ENCODE measurements around the gene FBXW2.
A peak's percentile ranks its signal among the peaks of the same experiment; 100 is the strongest.
"Not testable (repeated sequence)": the region's sequence is repeated elsewhere in the genome, so short reads cannot be mapped to it uniquely, and the experiment has no call there.

The FBXW2 gene

GRCh38 chr9:120792898-120793765 is at the start of gene FBXW2:
Gene FBXW2 (minus strand): TSS chr9:120793416. CDS start chr9:120788258, 5,158 bp downstream.
- peak; percentile 87 for DNase-seq

DNA sequence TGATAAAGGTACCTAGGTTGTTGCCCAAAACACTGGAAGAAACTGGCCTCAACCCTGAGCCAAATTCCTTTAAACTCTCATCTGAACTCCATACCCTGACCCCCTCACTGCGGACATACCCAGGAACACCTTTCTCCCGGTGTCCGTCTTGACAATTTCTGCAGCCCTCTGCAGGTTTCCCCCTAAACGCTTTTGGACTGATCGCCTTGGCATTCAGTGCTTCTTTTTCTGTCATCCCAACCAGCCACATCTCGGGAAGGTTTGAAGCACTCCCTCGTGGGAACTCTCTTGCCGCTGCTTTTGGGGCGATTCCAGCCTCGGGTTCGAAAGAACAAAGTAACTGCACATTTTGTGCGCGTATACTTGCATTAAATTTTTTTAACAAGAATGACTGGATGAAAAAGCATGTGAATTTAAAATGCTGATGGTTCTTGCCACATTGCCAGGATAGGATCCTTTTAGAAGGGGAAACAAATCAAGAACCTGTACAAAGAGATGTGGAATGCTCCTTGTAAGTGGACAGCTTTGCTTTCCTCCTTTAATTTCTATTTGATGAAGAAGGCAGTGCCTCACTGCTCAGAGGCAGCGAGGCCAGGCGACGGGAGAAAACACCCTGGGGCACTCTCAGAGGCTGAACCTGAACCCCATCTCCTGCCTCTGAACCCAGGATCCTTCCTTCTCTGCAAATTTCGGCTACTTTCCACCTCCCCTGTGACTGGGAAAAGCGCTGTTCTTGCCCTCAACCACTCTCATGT is 48.9 kb upstream of the FBXW2 start:
- no peak for DNase-seq

DNA sequence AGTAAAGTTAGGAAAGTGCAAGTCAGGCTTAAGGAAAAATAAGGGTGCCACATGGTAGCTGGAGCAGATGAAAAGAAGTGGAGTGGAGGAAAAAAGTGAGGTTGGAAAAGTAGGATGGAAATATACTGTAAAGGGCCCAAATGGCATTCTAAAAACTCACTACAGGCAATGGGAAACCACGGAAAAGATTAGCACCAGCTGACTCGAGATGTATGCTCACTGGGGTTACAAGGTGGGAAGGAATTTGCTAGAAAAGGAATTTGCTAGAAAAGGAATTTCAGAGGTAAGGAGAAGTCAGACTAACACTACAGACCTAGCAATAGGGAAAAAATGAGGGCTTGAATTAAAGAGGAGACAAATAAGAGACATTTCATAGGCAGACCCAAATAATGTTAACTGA is 45.9 kb upstream of the FBXW2 start:
- DNase-seq = no peak

- DNase-seq = no peak
These were observed 44.7 kb upstream of the FBXW2 start for GRCh38 chr9:120837921-120838320.

- DNase-seq = no peak
These were observed 40.1 kb upstream of the FBXW2 start for GRCh38 chr9:120833325-120833724.

DNA sequence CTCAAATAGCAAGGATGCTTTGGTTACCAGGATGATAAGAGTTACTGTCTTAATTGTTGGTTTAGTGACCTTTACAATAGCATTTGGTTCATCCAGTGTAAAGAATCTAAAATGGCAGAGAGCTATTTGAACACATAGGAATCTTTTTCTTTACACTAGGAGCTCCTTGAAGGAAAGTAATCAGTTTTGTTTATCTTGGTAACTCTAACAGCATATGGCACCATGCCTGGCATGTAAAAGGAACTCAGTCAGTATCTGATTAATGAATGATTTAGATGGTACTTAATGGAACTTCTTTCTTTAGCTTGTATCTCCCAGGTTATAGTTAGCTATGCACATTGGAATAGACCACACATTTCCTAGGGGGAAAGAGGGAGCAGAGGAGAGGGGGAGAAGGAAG is 39.6 kb upstream of the FBXW2 start:
- DNase-seq = no peak

DNA sequence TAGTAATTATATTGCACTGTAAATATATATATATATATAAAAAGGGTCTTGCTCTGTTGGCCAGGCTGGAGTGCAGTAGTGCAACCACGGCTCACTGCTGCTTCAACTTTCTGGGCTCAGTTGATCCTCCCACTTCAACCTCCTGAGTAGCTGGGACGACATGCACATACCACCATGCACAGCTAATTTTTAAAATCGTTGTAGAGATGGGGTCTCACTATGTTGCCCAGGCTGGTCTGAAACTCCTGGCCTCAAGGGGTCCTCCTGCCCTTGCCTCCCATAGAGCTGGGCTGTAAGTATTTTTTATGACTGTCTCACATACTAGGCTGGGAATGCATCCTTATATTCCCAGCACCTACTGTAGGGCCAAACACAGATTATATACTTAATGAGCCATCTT is 37.6 kb upstream of the FBXW2 start:
- DNase-seq = no peak

- DNase-seq = no peak
These were observed 36.9 kb upstream of the FBXW2 start for GRCh38 chr9:120830151-120830550.

GRCh38 chr9:120829650-120830049 is 36.4 kb upstream of the FBXW2 start:
- DNase-seq = no peak

GRCh38 chr9:120820095-120820494 is 26.9 kb upstream of the FBXW2 start:
- DNase-seq = no peak

GRCh38 chr9:120818595-120818994 is 25.4 kb upstream of the FBXW2 start:
- DNase-seq = no peak

GRCh38 chr9:120815075-120815474 is 21.9 kb upstream of the FBXW2 start:
- DNase-seq = no peak

GRCh38 chr9:120808931-120809330 is 15.7 kb upstream of the FBXW2 start:
- no peak for DNase-seq

- no peak for DNase-seq
These were observed 14.6 kb upstream of the FBXW2 start for GRCh38 chr9:120807607-120808379.

- not testable (repeated sequence) for DNase-seq
These were observed 11.7 kb upstream of the FBXW2 start for GRCh38 chr9:120804784-120805363.

DNA sequence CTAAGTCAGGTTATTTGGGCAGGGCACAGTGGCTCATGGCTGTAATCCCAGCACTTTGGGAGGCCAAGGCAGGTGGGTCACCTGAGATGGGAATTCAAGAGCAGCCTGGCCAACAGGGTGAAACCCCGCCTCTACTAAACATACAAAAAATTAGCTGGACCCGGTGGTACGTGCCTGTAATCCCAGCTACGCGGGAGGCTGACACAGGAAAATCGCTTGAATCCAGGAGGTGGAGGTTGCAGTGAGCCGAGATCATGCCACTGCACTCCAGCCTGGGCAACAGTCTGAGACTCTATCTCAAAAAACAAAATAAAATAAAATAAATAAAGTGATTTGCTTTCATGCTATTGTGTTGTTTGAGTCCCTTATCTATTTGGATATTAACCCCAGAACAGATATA is 8.2 kb upstream of the FBXW2 start:
- no peak for DNase-seq

GRCh38 chr9:120791161-120791560 is 2.1 kb downstream of the FBXW2 start:
- no peak for DNase-seq

DNA sequence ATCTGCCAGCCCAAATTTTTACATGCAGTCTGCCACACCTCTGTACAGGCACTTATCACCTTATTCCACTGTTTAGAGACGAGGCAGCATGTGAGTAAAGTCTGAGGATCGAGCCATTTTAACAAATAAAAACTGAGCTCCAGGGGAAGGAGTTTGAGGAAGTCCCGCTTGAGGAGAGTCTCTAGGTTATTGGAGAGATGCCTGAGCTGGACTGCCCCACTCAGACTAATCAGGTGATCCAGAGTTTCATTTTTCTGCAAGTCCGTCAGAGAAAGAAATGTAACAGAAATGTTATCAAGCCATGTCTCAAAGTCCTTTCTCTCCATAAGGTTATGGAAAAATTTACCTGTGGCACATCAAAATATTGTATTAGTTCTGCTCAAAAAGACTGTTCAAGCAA is 5.3 kb downstream of the FBXW2 start:
- DNase-seq = no peak

DNA sequence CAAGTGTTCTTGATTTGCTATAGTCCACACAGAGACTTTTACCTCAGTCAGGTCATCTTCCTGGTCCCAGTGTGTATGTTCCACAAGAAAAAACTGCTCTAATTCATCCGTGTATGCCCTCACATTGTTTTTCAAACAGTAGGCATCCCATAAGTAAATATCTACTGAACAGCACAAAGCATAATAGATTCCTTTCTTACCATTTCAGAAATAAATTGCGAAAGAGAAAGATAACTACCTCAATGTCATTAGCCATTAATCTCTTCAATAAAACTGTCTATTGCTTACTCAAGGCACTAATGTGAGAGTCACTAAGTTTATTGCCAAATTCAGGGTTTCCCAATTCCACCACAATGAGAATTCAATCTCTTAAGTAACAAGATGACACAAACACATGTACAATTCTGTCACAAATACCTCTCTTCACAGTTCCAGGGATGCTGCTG is 9.6 kb downstream of the FBXW2 start:
- peak; percentile 50 for DNase-seq

- DNase-seq = no peak
These were observed 12.0 kb downstream of the FBXW2 start for GRCh38 chr9:120781236-120781635.

DNA sequence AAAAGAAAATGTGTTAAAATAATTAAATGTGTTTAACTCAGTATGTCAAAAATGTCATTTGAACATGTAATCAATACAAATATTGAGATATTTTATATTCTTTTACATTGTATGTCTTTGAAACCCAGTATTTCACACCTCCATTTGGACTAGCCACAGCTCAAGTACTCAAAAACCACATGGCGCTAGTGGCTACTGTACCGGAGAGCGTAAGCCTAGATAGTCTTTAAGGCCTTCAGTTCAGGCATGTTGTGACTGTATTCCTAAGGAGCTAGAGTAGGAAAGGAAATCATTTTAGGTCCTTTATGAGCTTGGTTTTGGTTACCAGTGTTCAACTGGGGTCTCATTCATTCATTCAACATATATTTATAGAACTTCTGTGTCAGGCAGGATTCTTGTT is 12.8 kb downstream of the FBXW2 start:
- no peak for DNase-seq

DNA sequence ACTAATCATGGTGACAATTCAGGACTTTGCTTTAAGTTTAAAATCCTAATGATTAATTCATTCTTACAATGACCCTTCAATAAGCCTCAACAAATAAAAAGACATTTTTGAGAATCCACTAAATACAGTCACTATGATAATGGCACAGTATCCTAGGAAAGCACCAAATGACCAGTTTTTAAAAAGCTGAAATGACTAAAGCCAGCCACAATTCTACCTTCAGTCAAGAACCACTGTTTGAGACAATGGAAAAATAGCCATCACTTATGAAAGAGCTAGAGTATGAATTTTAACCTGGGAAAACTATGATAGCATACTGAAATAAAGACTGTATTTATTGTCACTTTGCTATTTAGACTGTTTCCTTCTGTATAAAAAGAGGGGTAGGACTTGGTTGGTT is 14.0 kb downstream of the FBXW2 start:
- DNase-seq = no peak

- no peak for DNase-seq
These were observed 14.5 kb downstream of the FBXW2 start for GRCh38 chr9:120778758-120779157.
